HepG2 (cell line): ENCODE measurements around the gene LCE1E. TPM values are rescaled to one million over a fixed set of nuclear protein-coding genes. Genes with fewer than 3 reads are reported as not detected.

Source experiments
- ATAC-seq: fragments of 200-7000 bp; cut with Tn5 transposase; 3 replicates; pipeline ENCODE4 v1.9.1; 2020; ENCODE audit warnings: mild to moderate bottlenecking, moderate library complexity
- BruUV-seq: library from RNA; stranded (reverse); fragments of 400-500 nt; replicated peaks from 2 replicates; lab custom pipeline; 2021; lab: Mats Ljungman, UMichigan
- CTCF ChIA-PET: fragments of 300-600 bp; formaldehyde crosslinking; extraction: SDS; loops from one replicate; lab custom pipeline; 2021; ENCODE audit warnings: low total read pairs, inconsistent platforms, low intra/inter-chr PET ratio; lab: Yijun Ruan, JAX
- POLR2A ChIA-PET: fragments of 350-600 bp; sonication (Branson Sonifier 250); formaldehyde crosslinking; loops from one replicate; lab custom pipeline; 2020; ENCODE audit warnings: antibody characterized with exemption, inconsistent platforms; lab: Yijun Ruan, JAX
- DNase-seq: peaks from one replicate; pipeline ENCODE4 v3.0.0-alpha.2; 2015; ENCODE audit warnings: low spot score
- FAIRE-seq: peaks from 3 replicates; lab custom pipeline; 2011; peaks lifted over from hg19 to GRCh38; lab: Jason Lieb, UNC
- H2AFZ ChIP-seq: one replicate; pipeline ENCODE4 v1.6.1; 2011; ENCODE audit warnings: low read length, inconsistent platforms
- H3K27ac ChIP-seq: fragments of 300-600 bp; 3 replicates; pipeline ENCODE4 v1.8.0; 2011; ENCODE audit warnings: mixed run types, mild to moderate bottlenecking, mixed read lengths, low read length, inconsistent platforms; ENCODE audit not compliant: insufficient read depth; ENCODE audit errors: extremely low read length
- H3K27me3 ChIP-seq, 2 experiments: fragments of 200-600 bp in 1 of 2; 2 replicates in 1 of 2; 3 replicates in 1 of 2; pipeline versions ENCODE4 v1.6.0 to v1.8.0; 2011; ENCODE audit warnings: low read length in 2 of 2, mild to moderate bottlenecking in 2 of 2, moderate library complexity in 2 of 2, inconsistent platforms in 1 of 2; ENCODE audit not compliant: insufficient read depth in 2 of 2, control insufficient read depth in 1 of 2
- H3K36me3 ChIP-seq, 2 experiments: fragments of 200-600 bp in 1 of 2; replicated peaks in 1 of 2; 2 replicates in 1 of 2; 3 replicates in 1 of 2; pipeline versions ENCODE4 v1.5.1 to v1.8.0; 2011; ENCODE audit warnings: low read length in 2 of 2, inconsistent platforms in 1 of 2; ENCODE audit not compliant: insufficient read depth in 2 of 2, control insufficient read depth in 1 of 2
- H3K4me1 ChIP-seq: 2 replicates; pipeline ENCODE4 v1.5.1; 2012; ENCODE audit warnings: low read length, inconsistent platforms; ENCODE audit not compliant: insufficient read depth
- H3K4me2 ChIP-seq: 2 replicates; pipeline ENCODE4 v1.6.0; 2011; ENCODE audit warnings: low read depth, low read length, inconsistent platforms
- H3K4me3 ChIP-seq, 3 experiments: fragments of 200-600 bp in 1 of 3; sonication (generic), shearing (Covaris generic) in 1 of 3; replicated peaks in 1 of 3; 2 replicates each; pipeline ENCODE4 v1.5.1; 2011 to 2016; ENCODE audit warnings: low read length in 3 of 3, inconsistent platforms in 2 of 3, low read depth in 2 of 3, mild to moderate bottlenecking in 2 of 3, control low read depth in 1 of 3, mixed read lengths in 1 of 3; ENCODE audit not compliant: insufficient read depth in 1 of 3
- H3K79me2 ChIP-seq: one replicate; pipeline ENCODE4 v1.6.1; 2011; ENCODE audit warnings: low read length, inconsistent platforms; ENCODE audit not compliant: insufficient read depth
- H3K9ac ChIP-seq: 2 replicates; pipeline ENCODE4 v1.6.0; 2011; ENCODE audit warnings: mild to moderate bottlenecking, low read depth, low read length, inconsistent platforms; ENCODE audit not compliant: insufficient read depth
- H3K9me3 ChIP-seq: 2 replicates; pipeline ENCODE4 v1.5.1; 2012; ENCODE audit warnings: mild to moderate bottlenecking, low read length
- H4K20me1 ChIP-seq: 2 replicates; pipeline ENCODE4 v1.6.0; 2011; ENCODE audit warnings: inconsistent platforms, mild to moderate bottlenecking, low read length, moderate library complexity; ENCODE audit not compliant: insufficient read depth
- ATM ChIP-seq: fragments of 450-650 bp; IDR thresholded peaks from 2 replicates; pipeline ENCODE4 v1.7.1; 2017; ENCODE audit warnings: mild to moderate bottlenecking, borderline replicate concordance
- PITX1 ChIP-seq: sonication (generic); formaldehyde crosslinking; IDR thresholded peaks from 2 replicates; pipeline ENCODE4 v1.5.1; 2020; ENCODE audit warnings: mild to moderate bottlenecking, missing genetic modification reagents
- SRF ChIP-seq: IDR thresholded peaks from 2 replicates; pipeline ENCODE4 v1.6.1; 2011; ENCODE audit warnings: mild to moderate bottlenecking, low read depth, low read length, moderate library complexity
- SRY ChIP-seq: sonication (generic); formaldehyde crosslinking; IDR thresholded peaks from 2 replicates; pipeline ENCODE4 v1.8.0; 2022; ENCODE audit warnings: mild to moderate bottlenecking, missing genetic modification reagents
- SSRP1 ChIP-seq: IDR thresholded peaks from 2 replicates; pipeline ENCODE4 v1.6.1; 2016; ENCODE audit warnings: control low read depth
- XBP1 ChIP-seq: sonication (generic); formaldehyde crosslinking; IDR thresholded peaks from 2 replicates; pipeline ENCODE4 v1.5.0; 2020; ENCODE audit warnings: missing genetic modification reagents
- ZFX ChIP-seq: sonication (generic); formaldehyde crosslinking; IDR thresholded peaks from 2 replicates; pipeline ENCODE4 v1.4.0; 2020; ENCODE audit warnings: mild to moderate bottlenecking, low read depth, missing genetic modification reagents, moderate library complexity
- ZNF547 ChIP-seq: sonication (generic); formaldehyde crosslinking; IDR thresholded peaks from 2 replicates; pipeline ENCODE4 v1.5.1; 2020; ENCODE audit warnings: mild to moderate bottlenecking, missing genetic modification reagents
- WGBS: methylation state at CpG from one replicate; pipeline ENCODE4 v1.1.6; 2017; ENCODE audit warnings: low lambda C conversion rate; 5-methylcytosine and 5-hydroxymethylcytosine counted together
- in situ Hi-C: cut with HindIII; loops from 2 replicates; pipeline ENCODE4 v1.10.0; 2017; ENCODE audit warnings: low pct_unique_long_range_greater_than_20kb; ENCODE audit not compliant: extremely low pct_ligation_motif_present
- intact Hi-C: fragments of 100-400 bp; cut with micrococcal nuclease; formaldehyde crosslinking; loops from one replicate; pipeline ENCODE4 v1.10.0; 2022; ENCODE audit not compliant: unreplicated experiment
- polyA plus RNA-seq, 8 experiments: library from polyadenylated mRNA; depleted of rRNA in 3 of 8; stranded (reverse) in 7 of 8; unstranded in 1 of 8; fragments of >200 nt; fragmentation: Illumina TruSeq in 4 of 8; extraction: Trizol in 4 of 8; gene quantifications; 2 replicates each; pipeline versions ENCODE4 v1.2.1 to v1.2.3, GENCODE V29; 2011 to 2016; ENCODE audit warnings: low read depth in 4 of 8, missing spikeins in 1 of 8, mixed read lengths in 1 of 8; ENCODE audit not compliant: insufficient read depth in 1 of 8
- total RNA-seq, 5 experiments: library from RNA; depleted of rRNA; stranded (reverse); fragments of >200 nt; fragmentation: Illumina TruSeq; extraction: Trizol; gene quantifications; 2 replicates each; pipeline ENCODE4 v1.2.3, GENCODE V29; 2016; ENCODE audit warnings: low read depth in 1 of 5
- TF ChIP-seq, protein P1 (sequence below): sonication (generic); formaldehyde crosslinking; IDR thresholded peaks from 2 replicates; pipeline ENCODE4 v1.4.0; 2020; ENCODE audit warnings: mild to moderate bottlenecking, missing genetic modification reagents
- TF ChIP-seq, protein P2 (sequence below): sonication (generic); formaldehyde crosslinking; IDR thresholded peaks from 2 replicates; pipeline ENCODE4 v1.4.0; 2020; ENCODE audit warnings: missing genetic modification reagents, mild to moderate bottlenecking, borderline replicate concordance
- TF ChIP-seq, protein P3 (sequence below): sonication (generic); formaldehyde crosslinking; conservative IDR thresholded peaks from 2 replicates; pipeline ENCODE4 v1.4.0; 2020; ENCODE audit warnings: missing genetic modification reagents

The LCE1E gene
- total and polyA plus RNA-seq, 2 of the 13 experiments (the other 11 are each of a cell fraction or from before 2014, with no cell fraction given) = 0.12 TPM; not detected in 1

DNA sequence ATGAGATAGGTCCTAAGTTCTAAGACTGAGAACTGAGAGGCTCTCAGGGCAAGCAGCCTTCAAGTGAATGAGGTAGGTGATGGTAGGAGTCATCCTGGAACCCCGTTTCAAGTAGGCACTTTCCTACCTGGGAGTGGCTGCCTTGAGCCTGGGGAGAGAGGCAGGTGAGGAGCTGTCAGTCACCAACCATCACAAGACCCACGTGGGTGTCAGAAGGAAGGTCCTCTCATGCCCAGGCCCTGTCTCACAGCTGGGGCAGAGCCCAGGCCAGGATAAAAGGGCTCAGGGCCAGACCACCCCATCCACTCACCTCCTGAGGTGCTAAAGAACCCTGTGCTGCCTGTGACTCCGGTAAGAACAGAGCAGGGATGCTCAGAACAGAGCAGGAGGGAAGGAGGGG lies 10.4 kb downstream of the LCE1E start, which contains the start of gene LCE1D:
Gene LCE1D (plus strand): TSS at position 301 of the 400 bp plus-strand sequence. CDS start 1,074 bp downstream, outside the sequence.
- no peak within 1 kb of the TSS for H3K27ac ChIP-seq
- 0% methylated on average over 1 of the region's 3 CpGs for WGBS
- DNase-seq = no peak
- no peak for TF ChIP-seq SRY (CRISPR knock-in tag)
- no peak for TF ChIP-seq XBP1 (CRISPR knock-in tag)
- TF ChIP-seq, protein P1, sequence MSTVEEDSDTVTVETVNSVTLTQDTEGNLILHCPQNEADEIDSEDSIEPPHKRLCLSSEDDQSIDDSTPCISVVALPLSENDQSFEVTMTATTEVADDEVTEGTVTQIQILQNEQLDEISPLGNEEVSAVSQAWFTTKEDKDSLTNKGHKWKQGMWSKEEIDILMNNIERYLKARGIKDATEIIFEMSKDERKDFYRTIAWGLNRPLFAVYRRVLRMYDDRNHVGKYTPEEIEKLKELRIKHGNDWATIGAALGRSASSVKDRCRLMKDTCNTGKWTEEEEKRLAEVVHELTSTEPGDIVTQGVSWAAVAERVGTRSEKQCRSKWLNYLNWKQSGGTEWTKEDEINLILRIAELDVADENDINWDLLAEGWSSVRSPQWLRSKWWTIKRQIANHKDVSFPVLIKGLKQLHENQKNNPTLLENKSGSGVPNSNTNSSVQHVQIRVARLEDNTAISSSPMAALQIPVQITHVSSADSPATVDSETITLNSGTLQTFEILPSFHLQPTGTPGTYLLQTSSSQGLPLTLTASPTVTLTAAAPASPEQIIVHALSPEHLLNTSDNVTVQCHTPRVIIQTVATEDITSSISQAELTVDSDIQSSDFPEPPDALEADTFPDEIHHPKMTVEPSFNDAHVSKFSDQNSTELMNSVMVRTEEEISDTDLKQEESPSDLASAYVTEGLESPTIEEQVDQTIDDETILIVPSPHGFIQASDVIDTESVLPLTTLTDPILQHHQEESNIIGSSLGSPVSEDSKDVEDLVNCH (CRISPR knock-in tag) = no peak
- no peak for TF ChIP-seq ZFX (CRISPR knock-in tag)
- TF ChIP-seq, protein P2, sequence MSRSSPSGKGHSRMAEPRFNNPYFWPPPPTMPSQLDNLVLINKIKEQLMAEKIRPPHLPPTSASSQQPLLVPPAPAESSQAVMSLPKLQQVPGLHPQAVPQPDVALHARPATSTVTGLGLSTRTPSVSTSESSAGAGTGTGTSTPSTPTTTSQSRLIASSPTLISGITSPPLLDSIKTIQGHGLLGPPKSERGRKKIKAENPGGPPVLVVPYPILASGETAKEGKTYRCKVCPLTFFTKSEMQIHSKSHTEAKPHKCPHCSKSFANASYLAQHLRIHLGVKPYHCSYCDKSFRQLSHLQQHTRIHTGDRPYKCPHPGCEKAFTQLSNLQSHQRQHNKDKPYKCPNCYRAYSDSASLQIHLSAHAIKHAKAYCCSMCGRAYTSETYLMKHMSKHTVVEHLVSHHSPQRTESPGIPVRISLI (CRISPR knock-in tag) = no peak
- no peak for TF ChIP-seq PITX1 (CRISPR knock-in tag)
- no peak for TF ChIP-seq SRF
- TF ChIP-seq ZNF547 (CRISPR knock-in tag) = no peak
- TF ChIP-seq ATM = no peak
- TF ChIP-seq, protein P3, sequence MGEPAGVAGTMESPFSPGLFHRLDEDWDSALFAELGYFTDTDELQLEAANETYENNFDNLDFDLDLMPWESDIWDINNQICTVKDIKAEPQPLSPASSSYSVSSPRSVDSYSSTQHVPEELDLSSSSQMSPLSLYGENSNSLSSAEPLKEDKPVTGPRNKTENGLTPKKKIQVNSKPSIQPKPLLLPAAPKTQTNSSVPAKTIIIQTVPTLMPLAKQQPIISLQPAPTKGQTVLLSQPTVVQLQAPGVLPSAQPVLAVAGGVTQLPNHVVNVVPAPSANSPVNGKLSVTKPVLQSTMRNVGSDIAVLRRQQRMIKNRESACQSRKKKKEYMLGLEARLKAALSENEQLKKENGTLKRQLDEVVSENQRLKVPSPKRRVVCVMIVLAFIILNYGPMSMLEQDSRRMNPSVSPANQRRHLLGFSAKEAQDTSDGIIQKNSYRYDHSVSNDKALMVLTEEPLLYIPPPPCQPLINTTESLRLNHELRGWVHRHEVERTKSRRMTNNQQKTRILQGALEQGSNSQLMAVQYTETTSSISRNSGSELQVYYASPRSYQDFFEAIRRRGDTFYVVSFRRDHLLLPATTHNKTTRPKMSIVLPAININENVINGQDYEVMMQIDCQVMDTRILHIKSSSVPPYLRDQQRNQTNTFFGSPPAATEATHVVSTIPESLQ (CRISPR knock-in tag) = no peak
- no peak for TF ChIP-seq SSRP1 (CRISPR knock-in tag)
- FAIRE-seq = no peak
- no peaks in the 10 kb centered on the region for H4K20me1 ChIP-seq
- ATAC-seq = no peak
- no peak within 1 kb of the TSS for H3K9ac ChIP-seq
- intact Hi-C loops (no loop called here), in situ Hi-C loops (no loop called here)
- POLR2A ChIA-PET = no interaction called here
- H2AFZ ChIP-seq = no peak within 1 kb of the TSS
- H3K4me3 ChIP-seq = no peak within 1 kb of the TSS
- H3K27me3 ChIP-seq = no peaks in the 10 kb centered on the region
- no peaks in the 10 kb centered on the region for H3K79me2 ChIP-seq
- CTCF ChIA-PET = no interaction called here
- no TSS peak for BruUV-seq
- no peaks in the 10 kb centered on the region for H3K4me1 ChIP-seq
- no peaks in the 10 kb centered on the region for H3K36me3 ChIP-seq
- H3K4me2 ChIP-seq = no peak within 1 kb of the TSS
- no peaks in the 10 kb centered on the region for H3K9me3 ChIP-seq
